Right forelimb (tissue), 1 donor: ENCODE results near the gene STAG1.
"Not testable (repeated sequence)": the region's sequence is repeated elsewhere in the genome, so short reads cannot be mapped to it uniquely, and the experiment has no call there.

Experiments
- DNase-seq: peaks from one replicate; pipeline ENCODE4 v3.0.0-alpha.2; 2018

Gene STAG1

DNA sequence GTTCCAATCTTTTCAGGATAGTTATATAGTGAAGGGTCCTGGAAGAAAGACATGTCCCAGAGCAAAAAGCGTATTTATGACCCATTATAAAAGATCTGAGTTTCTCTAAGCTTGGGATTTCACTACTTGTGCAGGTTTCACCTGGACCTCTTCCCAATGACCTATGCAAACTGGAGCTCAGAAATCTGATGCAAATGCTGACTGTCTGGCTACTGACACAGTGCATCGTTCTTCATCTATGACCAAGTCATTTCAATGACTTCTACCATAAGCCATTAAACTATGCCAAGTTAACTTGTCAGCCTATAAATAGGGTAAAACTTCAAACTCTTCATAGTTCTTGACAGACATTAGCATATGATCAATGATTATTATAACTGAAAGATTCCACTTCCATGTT is 11.1 kb downstream of the STAG1 start:
- DNase-seq, result no peak

DNA sequence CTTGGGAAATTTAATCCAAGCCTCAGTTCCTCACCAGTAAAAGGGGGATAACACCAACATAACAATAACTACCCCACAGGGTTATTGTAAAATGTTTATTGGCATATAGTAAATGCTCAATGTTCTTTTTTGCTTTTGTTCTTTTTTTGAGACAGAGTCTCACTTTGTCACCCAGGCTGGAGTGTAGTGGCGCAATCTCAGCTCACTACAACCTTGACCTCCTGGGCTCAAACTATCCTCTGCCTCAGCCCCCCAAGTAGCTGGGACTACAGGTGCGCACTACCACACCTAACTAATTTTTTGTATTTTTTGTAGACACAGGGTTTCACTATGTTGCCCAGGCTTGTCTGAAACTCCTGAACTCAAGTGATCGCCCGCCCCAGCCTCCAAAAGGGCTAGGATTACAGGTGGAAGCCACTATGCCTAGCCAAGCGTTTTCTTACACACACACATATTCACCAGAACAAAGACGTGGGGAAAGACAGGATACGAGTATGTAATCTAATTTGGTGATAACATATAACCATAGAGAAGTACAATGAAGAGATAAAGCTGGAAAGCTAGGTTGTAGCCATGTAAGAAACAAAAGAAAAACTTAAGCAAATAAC is 11.7 kb downstream of the STAG1 start:
- DNase-seq, result no peak

DNA sequence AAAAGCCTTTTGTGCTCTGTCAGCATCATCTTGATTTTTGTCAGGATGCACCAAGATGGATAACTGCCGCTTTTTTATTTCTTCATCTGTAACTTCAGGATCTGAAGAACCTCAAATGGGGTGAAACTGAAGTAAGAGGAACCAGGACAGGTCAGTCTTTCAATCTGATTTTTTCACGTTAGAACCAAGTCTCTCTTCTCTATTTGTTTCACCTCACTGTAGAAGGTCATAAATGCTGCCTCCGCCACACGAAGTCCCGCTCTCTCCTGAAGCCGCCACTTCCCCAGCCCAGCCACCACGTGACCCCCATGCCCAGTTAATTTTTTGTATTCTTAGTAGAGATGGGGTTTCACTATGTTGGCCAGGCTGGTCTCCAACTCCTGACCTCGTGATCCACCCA is 15.2 kb downstream of the STAG1 start:
- not testable (repeated sequence) for DNase-seq

DNA sequence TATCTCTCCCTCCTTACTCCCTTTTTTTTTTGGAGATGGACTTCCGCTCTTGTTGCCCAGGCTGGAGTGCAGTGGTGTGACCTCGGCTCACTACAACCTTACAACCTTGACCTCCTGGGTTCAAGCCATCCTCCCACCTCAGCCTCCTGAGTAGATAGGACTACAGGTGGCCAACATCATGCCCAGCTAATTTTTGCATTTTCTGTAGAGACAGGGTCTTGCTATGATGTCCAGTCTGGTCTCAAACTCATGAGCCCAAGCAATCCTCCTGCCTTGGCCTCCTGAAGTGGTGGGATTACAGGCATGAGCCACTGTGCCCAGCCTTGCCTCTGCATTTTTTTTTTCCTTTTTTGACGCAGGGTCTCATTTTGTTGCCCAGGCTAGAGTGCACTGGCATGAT is 17.1 kb downstream of the STAG1 start:
- DNase-seq, result no peak

DNA sequence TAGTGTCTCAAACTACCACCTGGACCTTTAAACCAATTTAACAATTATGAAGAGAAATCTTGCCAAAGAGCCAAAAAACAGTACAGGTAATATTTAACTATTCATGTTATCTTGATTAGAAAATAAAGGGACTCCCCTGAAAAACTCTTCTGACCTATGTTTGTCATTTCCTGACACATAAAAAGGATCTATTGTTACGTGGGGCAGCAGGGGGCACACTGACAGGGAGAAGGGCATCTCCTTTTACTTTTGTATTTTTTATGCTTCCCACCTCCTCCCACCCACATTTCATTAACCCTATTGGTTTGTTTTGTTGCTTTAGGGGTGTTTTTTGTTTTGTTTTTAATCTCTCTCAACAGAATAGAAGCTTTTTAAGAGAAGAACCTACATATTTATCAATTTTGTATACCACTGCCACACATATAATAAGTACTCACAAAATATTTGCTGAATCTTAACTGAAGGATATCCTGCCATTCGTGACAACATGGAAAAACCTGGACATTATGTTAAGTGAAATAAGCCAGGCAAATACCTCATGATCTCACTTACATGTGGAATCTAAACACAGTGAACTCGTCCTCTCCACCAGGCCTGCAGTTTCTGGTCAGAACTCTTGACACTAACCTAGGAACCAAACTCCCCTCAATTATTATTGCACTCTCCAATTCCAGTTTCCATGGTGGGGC is 17.7 kb downstream of the STAG1 start:
- no peak for DNase-seq

DNA sequence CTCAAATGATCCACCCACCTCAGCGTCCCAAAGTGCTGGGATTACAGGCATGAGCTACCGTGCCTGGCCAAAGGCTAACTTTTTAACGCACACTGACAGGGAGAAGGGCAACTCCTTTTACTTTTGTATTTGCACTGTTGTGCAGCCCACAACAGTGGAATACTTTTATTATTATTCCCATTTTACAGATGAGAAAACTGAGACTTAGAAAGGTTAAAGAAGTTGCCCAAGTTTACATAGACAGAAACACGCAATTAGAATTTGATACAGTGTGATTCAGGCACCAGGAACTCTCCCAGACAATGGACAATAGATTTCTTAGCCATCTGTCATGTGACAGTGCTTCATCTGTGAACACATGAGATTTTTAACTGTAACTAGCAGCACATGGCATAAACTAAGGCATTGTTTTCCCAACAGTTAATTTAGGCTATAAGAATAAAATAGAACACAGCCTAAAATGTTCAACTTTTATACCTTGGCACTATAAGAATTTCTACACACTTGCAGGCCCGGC is 18.8 kb downstream of the STAG1 start:
- no peak for DNase-seq

DNA sequence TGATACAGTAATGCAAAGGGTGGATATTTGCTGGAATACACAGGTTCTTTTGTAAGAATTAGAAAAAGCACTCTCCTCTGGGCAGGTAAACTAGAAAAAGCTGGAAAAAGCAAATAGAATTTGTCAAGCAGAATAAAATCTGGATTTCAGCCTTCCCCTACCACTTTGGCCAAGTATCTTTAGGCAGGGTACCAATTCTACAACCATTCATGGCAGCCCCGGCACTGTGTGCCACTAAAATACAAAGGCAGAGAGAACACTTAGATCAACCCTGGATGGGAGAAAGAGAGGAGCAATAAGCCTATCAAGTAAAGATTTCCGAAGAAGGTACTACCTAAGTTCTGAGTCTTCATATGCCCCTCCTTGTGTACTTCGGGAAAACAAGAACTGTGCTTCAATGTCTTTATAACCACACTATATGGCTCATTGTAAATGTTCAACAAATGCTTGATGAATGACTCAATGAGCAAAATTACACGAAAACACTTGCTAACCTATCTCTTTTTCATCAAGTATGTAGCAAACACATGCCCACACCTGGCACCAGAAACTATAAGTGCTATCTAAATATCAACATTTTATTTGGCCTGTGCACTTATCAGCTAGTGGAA is 20.8 kb downstream of the STAG1 start:
- DNase-seq, result no peak

DNA sequence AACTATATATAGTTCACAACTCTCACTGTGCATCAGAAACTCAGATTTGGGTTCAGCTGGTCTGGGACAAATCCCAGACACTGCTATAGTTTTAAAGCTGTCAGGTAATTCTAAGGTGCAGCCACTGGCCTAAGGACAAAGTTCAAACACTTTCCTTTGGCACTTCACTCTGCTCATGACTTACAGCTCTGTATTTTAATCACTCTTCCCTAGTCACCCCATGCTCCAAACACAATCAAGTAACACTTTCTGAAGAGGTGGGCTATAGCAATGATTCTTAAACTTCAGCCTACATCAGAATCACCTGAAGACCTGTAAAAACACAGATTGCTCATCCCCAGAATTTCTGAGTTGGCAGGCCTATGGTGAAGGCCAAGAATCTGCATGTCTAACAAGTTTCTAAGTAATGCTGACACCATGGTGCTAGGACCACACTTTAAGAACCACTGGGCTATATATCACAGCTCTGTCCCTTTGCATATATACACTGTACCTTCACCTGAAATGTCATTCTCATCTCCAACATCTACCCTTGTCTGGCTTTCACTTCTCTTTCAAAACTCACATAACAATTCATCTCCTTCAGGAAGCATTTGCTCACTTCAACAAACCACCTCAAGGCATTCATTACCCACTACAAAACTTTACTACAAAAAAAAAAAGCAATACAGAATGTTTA is 21.4 kb downstream of the STAG1 start:
- no peak for DNase-seq

DNA sequence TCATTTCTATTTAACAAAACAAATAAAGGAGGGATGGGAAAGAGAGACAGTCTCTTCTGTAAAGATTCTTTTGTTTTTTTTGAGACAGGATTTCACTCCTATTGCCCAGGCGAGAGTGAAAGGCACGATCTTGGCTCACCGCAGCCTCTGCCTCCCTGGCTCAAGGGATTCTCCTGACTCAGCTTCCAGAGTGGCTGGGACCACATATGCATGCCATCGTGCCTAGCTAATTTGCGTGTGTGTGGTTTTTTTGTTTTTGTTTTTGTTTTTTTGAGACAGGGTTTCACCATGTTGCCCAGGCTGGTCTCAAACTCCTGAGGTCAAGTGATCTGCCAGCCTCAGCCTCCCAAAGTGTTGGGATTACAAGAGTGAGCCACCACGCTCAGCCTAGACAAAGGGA is 23.3 kb downstream of the STAG1 start:
- DNase-seq, result no peak

DNA sequence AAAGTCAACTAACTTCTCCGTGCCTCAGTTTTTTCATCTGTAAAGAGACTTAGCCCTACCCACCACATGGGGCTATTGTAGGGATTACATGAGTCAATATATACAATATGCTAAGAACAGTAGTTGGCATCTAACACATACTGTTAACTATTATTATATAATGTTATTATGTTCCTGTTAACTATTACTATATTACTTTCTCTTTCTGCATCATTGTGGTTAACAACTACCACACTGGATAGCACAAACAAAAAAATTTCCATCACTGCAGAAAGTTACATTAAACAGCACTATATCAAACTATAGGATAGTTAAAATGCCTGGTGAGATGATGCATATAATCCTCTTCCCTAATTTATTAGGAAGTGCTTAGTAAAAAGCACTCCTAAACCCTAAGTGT is 23.7 kb downstream of the STAG1 start:
- DNase-seq, result no peak

DNA sequence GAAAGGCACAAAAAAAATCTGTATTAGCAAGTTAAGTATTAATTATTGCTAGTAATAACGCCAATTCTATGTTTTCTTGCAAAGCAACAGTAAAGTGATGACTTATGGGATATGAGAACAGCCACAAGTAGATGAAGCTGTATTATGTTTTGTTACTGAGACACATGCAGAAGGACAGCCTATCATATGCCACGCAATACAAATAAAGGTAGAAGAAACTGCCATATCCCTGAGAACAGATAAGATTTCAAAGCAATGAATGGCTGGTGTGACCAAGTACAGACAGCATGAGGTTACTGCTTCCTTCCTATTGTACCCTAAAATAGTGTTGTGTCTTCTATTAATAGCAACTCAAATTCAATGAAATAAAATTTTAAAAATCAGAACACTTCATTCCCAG is 26.7 kb downstream of the STAG1 start:
- no peak for DNase-seq

DNA sequence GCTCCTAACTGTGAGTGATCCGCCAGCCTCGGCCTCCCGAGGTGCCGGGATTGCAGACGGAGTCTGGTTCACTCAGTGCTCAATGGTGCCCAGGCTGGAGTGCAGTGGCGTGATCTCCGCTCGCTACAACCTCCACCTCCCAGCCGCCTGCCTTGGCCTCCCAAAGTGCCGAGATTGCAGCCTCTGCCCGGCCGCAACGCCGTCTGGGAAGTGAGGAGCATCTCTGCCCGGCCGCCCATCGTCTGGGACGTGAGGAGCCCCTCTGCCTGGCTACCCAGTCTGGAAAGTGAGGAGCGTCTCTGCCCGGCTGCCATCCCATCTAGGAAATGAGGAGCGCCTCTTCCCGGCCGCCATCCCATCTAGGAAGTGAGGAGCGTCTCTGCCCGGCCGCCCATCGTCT is 29.3 kb downstream of the STAG1 start:
- DNase-seq, result not testable (repeated sequence)

DNA sequence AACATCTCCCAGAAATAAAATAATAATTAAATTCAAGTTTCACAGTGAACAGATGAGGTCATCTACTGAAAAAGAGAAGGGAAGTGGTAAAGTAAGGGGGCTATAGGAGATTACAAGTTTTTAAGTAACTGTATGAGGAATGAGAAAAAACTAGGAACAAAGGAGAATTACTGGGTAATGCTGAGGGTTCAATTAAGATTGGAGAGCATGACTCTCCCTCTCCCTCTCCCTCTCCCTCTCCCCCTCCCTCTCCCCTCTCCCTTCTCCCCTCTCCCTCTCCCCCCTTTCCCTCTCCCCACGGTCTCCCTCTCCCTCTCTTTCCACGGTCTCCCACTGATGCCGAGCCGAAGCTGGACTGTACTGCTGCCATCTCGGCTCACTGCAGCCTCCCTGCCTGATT is 29.8 kb downstream of the STAG1 start:
- not testable (repeated sequence) for DNase-seq

DNA sequence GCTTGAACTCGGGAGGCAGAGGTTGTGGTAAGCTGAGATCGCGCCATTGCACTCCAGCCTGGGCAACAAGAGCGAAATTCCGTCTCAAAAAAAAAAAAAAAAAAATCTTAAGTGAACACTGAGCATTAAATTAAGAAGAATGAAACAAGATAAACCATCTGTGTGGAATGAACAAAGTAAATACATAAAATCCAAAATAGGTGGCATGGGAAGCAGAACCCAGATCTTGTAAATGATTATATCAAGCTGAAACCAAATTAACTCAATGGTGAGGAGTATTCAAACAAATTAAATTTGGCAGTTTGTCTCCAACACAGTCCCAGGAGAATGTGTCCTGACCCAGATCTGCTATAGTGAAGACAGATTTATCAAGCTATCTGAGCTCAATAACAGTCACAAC is 32.1 kb downstream of the STAG1 start:
- DNase-seq, result no peak

DNA sequence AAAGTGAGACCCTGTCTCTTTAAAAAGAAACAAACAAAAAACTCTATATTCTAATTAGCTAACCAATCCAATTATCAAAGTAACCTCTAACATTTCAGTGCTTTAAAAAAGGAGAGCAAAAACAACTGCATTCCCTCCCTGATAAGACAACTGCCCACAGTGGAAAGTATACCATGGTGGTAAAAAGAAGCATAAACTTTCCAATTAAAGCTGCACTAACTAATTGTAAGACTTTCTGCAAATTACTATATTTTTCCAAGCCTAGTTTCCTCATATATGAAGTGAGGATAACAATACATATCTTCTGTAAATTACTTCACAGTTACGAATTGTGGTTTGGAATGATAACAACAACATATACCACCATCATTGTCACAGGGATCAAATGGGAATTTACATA is 35.5 kb downstream of the STAG1 start:
- DNase-seq, result no peak

DNA sequence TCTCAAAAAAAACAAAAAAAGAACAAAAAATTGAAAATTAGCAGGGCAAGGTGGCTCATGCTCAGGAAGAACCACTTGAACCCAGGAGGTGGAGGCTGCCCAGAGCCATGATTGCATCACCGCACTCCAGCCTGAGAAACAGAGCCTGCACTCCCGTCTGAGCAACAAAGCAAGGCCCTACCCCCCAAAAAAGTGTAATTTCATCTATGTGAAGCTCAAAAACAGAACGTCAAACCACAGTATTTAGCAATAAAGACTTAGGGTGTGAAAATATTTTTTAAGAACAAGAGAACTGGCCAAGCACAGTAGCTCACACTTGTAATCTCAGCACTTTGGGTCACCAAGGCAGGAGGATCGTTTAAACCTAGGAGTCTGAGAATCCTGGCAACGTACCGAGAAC is 38.2 kb downstream of the STAG1 start:
- no peak for DNase-seq

DNA sequence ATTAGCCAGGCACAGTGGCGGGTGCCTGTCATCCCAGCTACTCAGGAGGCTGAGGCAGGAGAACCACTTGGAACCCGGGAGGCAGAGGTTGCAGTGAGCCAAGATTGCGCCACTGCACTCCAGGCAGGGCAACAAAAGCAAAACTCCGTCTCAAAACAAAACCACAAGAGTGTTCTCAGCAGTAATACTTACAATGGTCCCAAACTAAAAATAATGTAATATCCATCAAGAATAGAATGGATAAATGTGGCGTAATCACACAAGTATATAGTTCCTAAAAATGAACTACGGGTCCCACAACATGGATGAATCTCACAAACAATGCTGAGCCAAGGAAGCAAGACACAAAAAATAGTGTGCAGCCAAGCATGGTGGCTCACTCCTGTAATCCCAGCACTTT is 39.2 kb downstream of the STAG1 start:
- no peak for DNase-seq

DNA sequence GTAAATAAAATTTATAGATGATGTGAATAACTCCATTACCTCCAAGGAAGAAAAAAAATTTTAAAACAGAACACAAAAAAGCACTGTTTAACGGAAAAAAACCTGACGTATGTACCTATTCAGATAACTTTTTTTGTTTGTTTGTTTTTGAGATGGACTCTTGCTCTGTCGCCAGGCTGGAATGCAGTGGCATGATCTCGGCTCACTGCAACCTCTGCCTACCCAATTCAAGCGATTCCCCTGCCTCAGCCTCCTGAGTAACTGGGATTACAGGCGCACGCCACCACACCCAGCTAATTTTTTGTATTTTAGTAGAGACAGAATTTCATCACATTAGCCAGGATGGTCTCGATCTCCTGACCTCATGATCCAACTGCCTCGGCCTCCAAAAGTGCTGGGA is 40.3 kb downstream of the STAG1 start:
- DNase-seq, result not testable (repeated sequence)

DNA sequence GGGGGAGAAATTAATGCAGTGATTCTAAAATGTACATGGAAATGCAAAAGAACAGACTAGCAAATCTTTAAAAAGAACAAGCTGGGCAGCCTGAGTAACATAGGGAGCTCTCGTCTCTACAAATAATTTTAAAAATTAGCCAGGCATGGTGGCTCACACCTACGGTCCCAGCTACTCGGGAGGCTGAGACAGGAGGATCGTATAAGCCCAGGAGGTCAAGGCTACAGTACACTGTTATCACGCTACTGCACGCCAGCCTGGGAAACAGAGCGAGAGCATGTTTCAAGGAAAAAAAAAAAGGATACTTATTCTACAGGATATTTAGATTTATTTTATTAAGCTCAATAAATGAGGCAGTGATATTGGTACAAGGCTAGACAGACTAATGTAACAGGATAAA is 40.9 kb downstream of the STAG1 start:
- no peak for DNase-seq

DNA sequence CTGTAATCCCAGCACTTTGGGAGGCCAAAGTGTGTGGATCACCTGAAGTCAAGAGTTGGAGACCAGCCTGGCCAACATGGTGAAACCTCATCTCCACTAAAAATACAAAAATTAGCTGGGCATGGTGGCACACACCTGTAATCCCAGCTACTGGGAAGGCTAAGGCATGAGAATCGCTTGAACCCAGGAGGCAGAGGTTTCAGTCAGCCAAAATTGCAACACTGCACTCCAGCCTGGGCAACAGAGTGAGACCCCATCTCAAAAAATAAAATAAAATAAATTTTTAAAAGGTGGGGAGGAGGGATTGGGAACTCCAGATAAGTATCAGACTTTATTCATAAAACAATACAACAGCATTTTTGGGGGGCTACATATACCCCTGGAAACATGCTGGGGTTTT is 42.4 kb downstream of the STAG1 start:
- not testable (repeated sequence) for DNase-seq

DNA sequence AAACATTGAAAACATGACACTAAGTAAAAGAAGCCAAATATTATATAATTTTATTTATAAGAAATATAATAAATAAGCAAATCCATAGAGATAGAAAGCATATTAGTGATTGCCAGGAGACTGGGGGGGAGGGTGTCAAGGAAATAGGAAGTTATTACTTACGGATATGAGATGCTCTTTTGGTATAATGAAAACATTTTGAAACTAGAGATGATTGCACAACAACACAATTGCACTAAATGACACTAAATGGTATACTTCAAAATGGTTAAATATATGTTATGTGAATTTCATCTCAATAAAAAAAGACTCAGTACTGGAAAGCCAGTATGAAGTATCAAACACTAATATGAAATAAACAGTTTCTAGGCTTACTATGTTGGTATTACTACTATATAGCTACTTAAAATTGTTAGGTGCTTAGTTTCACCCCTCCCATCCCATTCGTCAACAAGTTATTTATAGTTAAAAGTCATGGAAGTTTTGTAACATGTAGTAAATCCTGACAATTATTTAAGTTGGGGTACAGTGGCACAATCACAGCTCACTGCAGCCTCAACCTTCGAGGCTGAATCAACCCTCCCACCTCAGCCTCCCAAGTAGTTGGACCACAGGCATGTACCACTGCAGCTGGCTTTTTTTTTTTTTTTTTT is 43.7 kb downstream of the STAG1 start:
- DNase-seq, result no peak

DNA sequence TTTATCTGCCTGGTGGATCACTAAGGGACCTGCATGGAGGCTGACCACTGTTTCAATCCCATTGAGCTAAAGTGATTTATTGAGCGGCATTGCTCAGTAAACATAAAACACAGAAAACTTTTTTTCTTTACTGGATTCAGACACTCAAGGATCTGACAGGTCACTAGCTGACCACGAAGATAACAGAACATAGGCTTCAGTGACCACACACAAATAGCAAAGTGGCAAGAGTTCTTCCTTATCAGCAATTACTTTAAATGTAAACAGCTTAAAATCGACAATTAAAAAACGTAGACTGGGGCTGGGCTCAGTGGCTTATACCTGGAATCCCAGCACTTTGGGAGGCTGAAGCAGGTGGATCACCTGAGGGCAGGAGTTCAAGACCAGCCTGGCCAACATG is 48.7 kb downstream of the STAG1 start:
- DNase-seq, result no peak

DNA sequence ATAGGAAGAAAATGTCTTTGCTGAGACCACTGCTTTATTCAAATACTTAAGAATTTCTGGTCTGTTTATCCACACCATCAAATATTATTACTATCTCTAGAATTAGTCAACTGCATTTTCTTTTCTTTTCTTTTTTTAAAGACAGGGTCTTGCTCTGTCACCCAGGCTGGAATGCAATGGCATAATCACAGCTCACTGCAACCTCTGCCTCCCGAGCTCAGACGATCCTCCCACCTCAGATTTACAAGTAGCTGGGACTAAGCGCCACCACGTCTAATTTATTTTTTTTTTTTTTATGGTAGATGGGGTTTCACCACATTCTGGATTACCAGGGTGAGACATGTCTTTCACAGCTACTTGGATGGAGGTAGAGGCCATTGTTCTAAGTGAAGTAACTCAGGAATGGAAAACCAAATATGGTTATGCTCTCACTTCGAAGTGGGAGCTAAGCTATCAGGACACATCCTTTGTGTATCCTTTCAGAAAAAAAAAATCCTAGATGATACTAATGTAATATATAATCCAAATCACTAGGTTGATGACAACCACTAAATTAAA is 52.8 kb downstream of the STAG1 start:
- no peak for DNase-seq
